ENCODE measurements around the gene PAF1.
"Not testable (repeated sequence)": the region's sequence is repeated elsewhere in the genome, so short reads cannot be mapped to it uniquely, and the experiment has no call there.

The PAF1 gene

DNA sequence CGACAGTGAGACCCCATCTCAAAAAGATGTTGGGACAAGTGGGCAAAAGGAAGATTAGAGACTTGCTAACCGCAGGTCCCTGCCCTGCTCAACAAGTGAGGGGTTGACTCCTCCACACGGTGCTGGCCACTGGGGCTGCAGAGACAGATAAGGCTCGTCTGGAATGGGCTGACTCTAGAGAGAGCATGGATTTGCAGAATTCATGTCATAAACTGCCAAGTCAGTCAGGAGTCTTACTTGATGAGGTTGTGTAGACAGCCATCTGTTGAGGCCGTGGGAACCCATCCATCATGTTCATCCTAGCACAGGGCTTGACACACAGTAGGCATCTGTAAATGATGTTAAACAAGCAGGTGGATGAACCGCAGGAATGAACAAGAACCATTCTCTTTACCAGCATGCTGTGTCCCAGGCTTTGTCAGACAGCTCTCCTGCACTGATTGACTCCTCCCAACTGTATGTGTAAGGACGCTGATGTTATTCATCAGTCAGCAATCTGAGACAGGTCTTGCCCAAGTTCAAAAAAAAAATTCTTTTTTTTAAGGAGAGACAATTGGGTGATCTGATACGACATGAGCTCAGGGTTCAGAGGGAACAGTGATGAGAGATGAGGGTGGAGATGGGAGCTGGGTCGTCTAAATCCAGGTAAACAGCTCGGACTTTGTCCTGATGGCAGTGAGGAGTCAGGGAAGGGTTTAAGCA lies 8.8 kb downstream of the PAF1 start:
- no peak for DNase-seq

DNA sequence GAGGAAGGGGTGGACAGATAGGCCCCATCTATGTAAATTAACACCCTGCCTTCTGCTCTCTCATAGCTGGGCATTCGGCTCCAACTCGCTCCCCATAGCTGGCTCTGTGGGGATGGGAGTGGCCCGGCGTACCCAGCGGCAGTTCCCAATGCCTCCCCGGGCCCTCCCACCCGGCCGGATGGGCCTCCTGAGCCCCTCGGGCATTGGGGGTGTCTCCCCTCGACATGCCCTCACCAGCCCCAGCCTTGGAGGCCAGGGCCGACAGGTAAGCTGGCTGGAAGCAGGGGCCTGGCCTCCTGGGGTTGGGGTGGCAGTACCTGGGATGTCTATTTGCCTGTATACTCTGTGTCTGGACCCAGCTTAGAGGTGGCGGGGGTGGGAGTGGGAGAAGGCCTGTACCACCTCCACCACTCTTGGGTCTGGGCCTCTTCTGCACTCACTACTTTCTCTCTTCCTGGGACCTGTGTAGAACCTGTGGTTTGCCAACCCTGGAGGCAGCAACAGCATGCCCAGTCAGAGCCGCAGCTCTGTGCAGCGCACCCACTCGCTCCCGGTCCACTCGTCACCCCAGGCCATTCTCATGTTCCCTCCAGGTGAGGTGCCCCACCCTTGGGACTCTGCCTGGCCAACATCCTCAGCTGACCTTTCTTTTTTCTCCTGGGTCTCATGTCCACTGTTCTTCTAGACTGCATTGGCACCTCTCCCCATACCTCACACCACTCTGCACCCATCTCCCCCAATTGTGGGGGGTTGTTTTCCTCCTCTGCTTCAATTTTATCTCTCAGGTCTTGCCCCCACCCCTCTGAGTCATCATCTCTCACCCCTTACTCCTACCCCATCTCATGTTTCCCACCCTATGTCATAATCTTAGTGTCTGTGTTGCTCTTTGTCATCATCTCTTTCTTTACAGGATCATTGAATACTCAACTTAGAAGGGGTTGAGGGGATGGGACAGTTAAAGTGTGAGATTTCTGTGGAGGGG lies 10.1 kb downstream of the PAF1 start:
- DNase-seq: no peak

DNA sequence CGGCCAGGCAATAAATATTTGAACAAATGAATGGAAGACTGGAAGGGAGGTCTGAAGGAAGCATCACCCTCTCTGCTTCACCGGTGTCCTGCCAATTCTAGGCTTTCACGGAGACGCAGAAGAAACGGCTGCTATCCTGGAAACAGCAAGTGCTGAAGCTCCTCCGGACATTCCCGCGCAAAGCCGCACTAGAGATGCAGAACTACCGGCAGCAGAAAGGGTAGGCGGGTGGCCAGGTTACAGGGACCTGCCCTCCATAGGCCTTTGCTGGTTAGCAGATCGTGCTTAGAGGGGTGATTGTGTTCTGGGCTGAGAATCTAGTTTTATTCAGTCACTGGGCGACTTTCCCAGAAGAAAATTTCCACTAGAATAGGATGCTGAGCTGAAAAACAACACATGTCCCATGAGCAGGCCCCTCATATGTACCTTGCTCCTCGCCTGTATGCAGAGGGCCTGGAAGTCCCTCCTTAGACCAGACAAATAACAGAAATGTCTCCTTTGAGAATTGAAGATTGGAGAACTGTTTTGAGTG lies 11.0 kb downstream of the PAF1 start:
- DNase-seq: peak in 4 of 14 donors; percentile 20 to 67 (median 28)

DNA sequence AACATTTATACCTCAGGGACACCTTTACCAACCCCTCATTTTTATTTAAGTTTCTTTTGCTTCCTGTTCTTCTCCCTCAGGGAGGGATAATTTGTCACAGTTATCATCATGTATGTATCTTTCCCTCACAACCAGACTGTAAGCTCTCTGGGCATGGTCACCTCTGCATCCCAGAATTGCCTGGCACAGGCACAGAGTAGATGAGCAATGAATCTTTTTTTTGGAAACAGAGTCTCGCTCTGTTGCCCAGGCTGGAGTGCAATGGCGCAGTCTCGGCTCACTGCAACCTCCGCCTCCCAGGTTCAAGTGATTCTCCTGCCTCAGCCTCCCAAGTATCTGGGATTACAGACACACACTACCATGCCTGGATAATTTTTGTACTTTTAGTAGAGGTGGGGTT lies 11.5 kb downstream of the PAF1 start:
- DNase-seq: not testable (repeated sequence)

DNA sequence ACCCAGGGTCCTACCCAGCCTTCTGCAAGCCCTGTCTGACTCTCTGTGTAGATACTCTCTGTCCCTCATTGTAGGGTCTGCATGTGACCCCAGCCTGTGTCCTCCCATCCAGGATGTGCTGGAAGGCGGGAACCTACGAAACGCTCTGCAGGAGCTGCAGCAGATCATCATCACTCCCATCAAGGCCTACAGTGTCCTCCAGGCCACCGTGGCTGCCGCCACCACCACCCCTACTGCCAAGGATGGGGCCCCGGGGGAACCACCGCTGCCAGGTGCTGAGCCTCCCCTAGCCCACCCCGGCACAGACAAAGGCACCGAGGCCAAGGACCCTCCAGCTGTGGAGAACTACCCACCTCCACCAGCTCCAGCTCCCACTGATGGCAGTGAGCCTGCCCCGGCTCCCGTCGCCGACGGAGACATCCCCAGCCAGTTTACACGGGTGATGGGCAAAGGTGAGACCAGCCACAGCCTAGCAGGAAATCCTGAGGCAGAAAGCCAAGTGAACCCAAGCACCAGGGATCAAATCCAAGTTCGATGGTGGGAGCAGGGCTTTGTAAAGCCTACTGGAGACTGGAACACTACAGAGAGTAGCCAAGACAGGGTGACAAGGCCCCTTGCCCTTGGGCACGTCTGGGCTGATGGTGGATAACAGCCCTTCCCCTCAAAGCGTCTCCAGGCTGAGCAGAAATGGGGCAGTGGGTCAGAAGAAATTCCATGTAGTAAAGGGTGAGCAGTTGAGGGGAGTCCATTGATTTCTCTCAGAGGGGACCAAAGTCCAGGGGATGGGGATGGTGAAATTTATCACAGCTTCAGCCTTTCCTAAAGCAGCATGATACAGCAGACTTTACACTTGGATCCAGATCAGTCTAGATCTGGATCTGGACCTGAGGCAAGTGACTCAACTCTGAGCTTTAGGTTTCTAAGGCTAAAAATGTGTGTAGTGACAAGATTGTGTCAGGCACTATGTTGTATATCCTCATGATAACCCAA lies 13.2 kb downstream of the PAF1 start:
- no peak for DNase-seq

DNA sequence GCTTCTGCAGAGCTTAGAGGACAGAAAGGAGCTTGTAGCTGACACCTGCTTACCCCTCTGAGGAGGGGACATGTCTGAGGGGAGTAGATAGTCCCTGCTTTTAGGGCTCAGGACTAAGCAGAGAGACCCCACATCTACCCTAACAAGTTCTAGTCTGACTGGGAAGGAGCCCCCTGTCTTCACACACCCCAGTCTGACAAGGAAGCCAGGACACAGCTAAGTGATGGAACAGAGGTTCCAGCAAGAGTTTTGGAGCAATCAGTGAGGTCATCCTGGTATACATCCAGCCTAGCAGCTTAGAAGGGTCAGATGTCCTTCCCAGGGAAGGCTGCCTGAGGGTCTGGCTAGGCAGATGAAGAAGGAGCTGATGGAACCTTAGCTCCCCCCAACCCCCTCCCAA lies 15.0 kb downstream of the PAF1 start:
- no peak for DNase-seq

DNA sequence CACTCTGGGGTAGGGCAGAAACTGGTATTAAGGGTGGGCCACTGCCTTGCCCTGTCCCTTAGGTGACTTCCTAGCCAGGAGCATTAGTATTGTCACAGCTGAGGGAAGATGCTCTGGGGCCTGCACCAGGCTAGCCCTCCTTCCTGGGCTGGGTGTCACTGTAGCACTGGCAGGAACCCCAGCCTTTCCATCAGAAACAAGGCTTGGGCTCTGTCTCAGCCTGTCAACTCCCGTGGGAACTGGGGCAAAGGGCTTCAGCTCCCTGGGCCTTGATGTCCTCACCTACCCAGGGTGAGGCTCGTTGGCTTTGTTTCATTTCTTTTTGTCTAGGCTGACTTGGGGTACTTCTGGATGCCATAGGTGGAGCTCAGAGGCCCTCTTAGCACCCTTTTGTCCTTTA lies 18.0 kb downstream of the PAF1 start:
- DNase-seq: peak in 2 of 14 donors; percentile 42 to 46

DNA sequence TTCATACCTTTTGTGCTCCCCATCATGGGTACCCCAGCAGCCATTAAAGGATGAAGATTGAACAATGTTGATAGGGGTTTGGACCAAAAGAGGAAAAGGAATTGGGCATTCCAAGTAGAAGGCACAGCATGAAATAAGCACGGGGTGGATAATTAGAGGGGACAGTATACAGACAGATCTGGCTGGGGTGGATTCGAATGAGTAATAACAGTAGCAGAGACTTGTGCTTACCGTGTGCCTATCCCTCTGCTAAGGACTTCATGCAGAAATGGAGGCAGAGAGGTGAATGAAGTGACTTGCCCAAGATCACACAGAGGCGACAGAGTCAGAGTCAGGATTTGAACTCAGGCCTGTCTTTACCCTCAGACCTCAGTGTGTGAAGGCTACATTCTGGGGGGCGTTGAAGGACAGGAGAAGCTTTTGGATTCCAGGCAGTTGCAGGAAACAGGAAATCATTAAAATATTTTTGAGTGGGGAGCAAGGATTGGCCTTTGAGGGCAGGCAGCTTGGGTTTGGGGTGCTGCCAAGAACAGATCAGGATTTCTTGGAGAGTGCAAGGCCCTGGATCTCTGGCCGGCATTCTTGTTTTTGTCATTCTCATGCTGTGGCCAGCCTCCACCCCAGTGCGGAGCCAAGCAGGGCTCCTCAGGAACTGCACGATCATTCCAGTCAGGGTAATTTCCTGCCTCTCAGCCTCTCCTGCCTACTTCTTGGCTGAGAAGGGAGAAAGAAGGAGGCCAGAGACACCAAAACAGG lies 18.7 kb downstream of the PAF1 start:
- DNase-seq: peak in 11 of 14 donors; percentile 16 to 74 (median 37)

DNA sequence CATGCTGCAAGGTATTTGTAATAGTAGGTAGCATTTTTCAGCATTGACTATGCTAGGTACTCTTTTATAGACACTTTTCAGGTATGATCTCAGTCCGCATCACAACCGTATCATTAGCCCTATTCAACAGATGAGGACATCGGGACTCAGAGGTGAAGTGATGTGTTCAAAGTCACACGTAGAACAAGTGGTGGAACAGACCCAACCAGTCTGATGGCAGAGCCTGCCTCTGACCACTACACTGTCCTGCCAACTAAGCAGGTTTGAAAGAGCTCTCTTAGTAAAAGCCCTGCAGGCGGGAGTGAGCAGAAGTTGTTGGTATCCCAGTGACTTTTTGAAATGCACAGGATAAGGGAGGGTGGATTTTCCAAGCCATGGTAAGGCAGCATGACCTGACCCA lies 20.2 kb downstream of the PAF1 start:
- no peak for DNase-seq

DNA sequence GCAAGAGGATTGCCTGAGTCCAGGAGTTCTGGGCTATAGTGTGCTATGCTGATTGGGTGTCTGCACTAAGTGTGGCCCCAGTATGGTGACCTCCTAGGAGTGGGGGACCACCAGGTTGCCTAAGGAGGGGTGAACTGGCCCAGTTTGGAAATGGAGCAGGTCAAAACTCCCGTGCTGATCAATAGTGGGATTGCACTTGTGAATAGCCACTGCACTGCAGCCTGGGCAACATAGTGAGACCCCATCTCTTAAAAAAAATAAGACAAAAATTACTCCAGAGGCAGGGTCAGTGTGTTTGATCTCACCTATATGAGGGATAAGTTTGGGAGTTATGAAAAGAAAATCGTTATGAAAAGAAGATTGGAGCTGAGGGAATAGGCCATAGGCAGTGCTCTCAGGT lies 21.7 kb downstream of the PAF1 start:
- no peak for DNase-seq

DNA sequence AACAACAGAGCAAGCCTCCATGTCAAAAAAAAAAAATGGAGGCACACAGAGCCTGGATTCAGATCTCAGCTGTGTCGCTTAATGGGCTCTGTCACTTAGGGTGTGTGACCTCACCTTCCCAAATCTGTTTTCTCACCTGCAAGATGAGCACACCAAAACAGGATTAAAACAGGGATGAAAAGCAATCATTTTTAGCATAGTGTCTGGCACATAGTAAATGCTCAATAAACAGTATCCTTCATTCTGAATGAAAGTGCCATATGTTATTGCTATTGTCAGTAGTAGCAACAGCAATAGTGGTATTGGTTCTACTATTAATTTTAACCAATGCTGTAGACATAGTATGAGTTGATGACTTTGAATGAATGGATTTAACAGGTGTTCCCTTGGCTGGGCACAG lies 25.4 kb downstream of the PAF1 start:
- DNase-seq: no peak

DNA sequence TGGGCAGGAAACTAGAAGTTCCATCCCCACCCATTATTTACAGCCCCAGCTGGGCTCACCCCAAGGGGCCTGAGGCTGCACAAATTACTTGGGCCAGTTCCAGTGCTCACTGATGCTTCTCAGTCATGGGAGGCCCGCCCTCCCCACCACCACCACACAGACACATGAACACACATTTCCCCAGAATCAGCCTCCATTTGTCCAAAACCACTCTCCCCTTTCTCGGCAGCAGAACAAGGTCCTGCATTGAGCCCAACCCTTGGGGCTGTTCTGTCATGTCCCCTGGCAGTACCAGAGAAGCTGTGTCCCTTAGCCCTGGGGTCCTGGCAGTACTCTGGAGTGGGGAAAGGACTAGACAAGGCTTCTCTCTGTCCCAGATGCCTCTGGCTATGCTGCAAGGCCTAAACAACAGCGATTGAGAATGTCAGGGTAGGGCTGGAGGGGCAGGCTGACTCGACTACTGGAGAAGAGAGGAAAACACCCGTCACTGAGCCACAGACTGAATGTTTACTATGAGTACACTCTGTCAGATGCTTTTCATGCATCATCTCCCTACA lies 26.9 kb downstream of the PAF1 start:
- peak in 13 of 14 donors; percentile 35 to 96 (median 75) for DNase-seq

DNA sequence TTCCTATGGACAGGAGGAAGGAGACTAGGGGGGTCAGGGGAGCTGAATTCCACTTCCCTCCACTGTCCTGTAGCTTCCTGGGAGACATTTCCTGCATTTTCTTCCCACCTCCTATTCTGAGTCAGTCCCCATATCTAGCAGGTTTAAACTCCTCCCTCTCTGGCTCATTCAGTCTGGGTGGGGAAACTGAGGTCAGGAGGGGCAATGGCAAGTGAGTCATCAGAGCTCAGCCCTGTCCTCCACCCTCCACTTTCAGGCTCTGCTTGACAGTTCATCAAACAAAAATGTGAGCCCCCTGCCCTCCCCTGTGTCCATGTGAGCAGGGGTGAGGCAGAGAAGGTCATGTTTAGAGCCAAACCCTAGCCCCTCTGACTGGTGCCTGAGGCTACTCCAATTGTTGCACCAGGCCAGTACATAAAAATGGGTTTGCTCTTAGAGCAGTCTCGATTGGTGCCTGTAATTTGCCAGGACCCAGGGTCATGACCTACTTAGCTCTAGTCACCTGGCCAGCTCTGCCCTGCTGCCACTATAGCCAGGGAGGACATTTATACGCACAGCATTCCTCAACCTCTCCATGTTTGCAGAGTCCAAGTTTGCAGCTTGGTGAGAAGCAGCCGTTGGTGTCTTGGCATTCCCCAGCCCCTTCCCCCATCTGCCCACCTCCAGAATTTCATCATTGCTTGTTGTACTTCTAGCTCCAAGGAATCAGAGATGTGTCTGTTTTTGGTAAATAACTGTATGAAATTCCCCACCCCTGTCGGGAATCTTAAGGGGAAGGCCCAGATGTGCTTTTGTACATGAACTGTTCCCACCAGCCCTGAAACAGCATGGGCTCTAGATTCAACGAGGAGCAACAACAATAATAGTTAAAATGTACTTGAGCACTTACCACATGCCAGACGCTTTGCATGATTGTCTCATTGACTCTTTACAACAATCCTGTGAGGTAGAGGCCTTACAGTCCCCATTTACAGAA lies 27.9 kb downstream of the PAF1 start:
- no peak for DNase-seq

DNA sequence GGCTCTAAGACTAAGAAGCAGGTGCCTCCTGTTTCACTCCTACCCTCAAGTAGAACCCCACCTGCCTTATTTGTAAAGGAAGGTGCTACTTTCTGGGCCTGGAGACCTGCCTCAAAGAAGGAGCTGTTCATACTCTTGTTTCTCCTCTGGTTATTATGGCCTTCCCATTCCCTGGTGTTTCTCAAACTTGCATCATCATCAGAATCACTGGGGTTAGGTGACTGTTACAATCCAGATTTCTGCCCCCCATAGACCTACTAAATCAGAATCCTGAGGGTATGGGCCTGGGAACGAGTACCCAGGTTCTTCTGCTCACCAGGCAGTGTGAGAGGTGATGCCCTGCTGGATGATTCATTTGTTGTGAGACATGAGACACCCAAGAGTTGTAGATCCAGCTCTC lies 30.3 kb downstream of the PAF1 start:
- DNase-seq: no peak

DNA sequence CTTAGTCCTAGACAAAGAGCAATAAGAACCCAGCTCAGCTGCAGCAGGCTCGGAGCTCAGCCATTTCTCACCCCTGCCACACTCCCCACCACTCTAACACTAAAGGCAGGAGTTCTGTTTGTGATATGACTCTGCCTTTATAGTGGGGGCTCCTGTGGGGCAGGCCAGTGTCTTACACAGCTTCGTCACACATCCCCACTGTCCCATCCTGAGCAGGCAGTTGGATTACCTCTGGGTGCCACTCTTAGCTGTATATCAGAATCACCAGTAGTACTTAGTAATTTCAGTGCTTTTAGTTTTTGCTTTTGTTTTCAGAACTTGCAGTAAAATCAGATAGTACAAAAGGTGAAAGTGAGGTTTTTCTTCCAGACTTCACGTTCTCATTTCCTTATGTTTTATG lies 31.9 kb downstream of the PAF1 start:
- no peak for DNase-seq

DNA sequence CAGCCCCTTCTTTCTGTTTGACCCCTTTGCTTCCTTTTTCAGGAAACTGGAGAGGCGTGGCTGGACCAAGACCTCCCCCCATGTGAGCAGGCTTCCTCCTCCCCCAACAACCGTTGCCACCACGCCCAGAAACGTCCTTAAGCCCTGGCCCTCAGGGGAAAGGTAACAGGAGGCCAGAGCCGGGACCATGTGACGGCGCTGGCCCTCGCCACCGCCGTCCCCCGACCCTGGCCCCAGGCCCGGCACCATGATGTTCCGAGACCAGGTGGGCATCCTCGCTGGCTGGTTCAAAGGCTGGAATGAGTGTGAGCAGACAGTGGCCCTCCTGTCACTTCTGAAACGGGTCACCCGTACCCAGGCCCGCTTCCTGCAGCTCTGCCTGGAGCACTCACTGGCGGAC lies 34.3 kb downstream of the PAF1 start:
- no peak for DNase-seq

DNA sequence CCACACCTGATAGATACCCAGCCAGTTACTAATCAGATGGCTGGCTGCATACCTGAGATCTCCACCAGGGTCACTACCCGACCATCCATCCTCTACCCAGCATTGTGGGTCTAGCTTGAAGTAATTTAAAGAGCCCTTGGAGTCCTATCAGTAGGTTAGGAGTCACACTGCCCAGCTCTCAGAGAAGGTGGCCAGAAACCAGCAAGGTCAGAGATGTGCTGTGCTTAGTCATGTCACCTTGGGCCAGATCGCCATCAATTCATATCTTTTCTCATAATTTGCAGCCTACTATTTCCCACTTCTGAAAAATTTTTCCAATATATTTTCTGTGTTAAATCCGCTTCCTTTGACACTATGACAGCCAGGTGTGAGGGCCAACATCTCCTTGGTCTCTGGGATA lies 34.8 kb downstream of the PAF1 start:
- DNase-seq: no peak

DNA sequence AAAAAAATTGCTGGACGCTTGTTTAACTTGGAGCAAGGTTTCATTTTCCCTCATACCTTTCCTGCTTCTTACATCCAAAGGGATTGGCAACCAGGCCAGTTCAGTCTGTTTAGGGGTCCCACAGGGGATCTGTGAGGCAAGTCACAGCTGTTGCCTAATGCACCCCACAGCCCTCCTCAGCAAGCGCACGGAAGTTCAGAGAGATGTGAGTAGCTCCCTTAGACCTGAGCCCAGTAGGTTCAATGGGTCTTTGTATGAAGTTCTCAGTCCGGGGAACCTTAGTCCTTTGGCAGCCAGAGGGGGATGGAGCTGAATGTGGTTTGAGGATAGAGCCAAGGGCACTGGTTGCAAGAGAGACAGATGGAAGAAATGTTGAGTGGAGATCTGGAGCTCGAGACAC lies 35.7 kb downstream of the PAF1 start:
- DNase-seq: peak in 6 of 14 donors; percentile 13 to 62 (median 28)

DNA sequence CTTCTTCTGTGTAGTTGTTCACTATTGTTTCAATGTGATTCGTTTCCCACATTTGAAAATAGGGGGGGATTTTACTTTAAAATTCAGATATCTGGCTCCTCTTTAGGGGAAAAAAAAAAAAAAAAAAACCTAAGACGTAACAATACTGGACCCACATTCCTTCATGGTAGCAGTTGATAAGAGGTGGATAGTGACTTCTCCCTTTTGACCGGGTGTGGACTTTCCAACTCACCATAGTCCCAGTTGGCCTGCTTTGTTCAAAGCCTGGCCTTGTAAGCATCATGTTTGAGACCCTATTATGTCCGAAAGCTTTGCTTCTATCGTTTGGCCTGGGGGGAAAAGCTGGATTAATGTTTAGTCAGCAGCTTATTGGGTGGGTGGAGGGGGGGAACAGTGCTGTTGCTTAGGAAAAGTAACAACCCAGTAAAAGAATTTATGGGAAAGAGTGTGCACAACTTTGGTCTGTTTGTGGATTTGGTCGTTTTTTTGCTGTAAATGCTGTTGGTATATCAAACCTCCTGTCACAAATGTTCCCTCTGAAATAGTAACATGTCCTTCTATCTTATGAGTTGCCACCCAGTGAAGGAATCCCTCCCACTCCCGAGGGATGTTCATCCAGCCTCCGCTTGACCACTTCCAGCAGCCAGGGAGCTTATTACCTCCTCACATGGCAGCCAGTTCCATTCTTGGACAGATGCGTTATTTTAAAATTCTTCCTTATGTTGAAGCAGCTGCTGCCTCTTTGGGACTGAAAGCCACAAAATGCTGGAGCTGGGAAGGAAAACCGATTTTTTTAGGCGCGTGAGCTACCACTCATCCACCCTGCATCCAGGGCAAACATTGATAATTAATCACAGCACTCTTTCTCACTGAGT lies 38.3 kb downstream of the PAF1 start:
- no peak for DNase-seq

Measured in C1 segment of cervical spinal cord (tissue), 14 donors.